Thymus (tissue), 11 donors: ENCODE data around the gene TMEM135. TPM values are rescaled to one million over a fixed set of nuclear protein-coding genes. Genes with fewer than 3 reads are reported as not detected.
"Not testable (repeated sequence)": the region's sequence is repeated elsewhere in the genome, so short reads cannot be mapped to it uniquely, and the experiment has no call there.

Source experiments
- DNase-seq, 9 donors: peaks; one replicate each; pipeline ENCODE4 v3.0.0-alpha.2; 2013; ENCODE audit warnings: low spot score in 9 of 9, low read depth in 6 of 9, missing footprints in 1 of 9
- H3K27ac ChIP-seq, 2 donors: one replicate each; pipeline ENCODE4 v1.5.1; 2013; ENCODE audit warnings: control low read depth in 1 of 2, low read depth in 1 of 2, low read length in 1 of 2, mild to moderate bottlenecking in 1 of 2, moderate library complexity in 1 of 2
- H3K27me3 ChIP-seq, 2 donors: one replicate each; pipeline ENCODE4 v1.5.1; 2013; ENCODE audit warnings: low read length in 1 of 2; ENCODE audit not compliant: control insufficient read depth in 2 of 2, insufficient read depth in 1 of 2
- H3K36me3 ChIP-seq, 2 donors: one replicate each; pipeline ENCODE4 v1.5.1; 2013; ENCODE audit warnings: low read length in 1 of 2, mild to moderate bottlenecking in 1 of 2, moderate library complexity in 1 of 2; ENCODE audit not compliant: control insufficient read depth in 2 of 2, insufficient read depth in 2 of 2
- H3K4me1 ChIP-seq, 2 donors: one replicate each; pipeline ENCODE4 v1.5.1; 2013; ENCODE audit warnings: low read length in 2 of 2; ENCODE audit not compliant: control insufficient read depth in 2 of 2, insufficient read depth in 2 of 2
- H3K4me3 ChIP-seq, 2 donors: one replicate each; pipeline ENCODE4 v1.5.1; 2013; ENCODE audit warnings: low read length in 2 of 2, control low read depth in 1 of 2, mild to moderate bottlenecking in 1 of 2
- H3K9me3 ChIP-seq, 2 donors: one replicate each; pipeline ENCODE4 v1.5.1; 2013; ENCODE audit warnings: low read length in 1 of 2, mild to moderate bottlenecking in 1 of 2; ENCODE audit not compliant: control insufficient read depth in 2 of 2, insufficient read depth in 1 of 2
- WGBS: extraction: QIAGEN DNeasy Blood & Tissue Kit; methylation state at CpG from one replicate; pipeline ENCODE4 v1.1.7; 2013; 5-methylcytosine and 5-hydroxymethylcytosine counted together
- polyA plus RNA-seq: library from polyadenylated mRNA; stranded (reverse); fragments of 200-250 nt; gene quantifications from one replicate; pipeline ENCODE4 v1.2.3, GENCODE V29; 2013
- total RNA-seq: library from RNA; stranded (reverse); fragments of 120-200 nt; gene quantifications from one replicate; pipeline ENCODE4 v1.2.4, GENCODE V29; 2013
- donor health status: healthy.

TMEM135 gene
- total and polyA plus RNA-seq, 2 donors: 10.8 to 11.1 TPM

GRCh38 chr11:87013912-87014825 is 23.6 kb upstream of the TMEM135 start:
- H3K4me3 ChIP-seq: no peak overlapping the region
- H3K27ac ChIP-seq: no peak overlapping the region
- H3K9me3 ChIP-seq: no peaks in the 10 kb centered on the region
- no peak for DNase-seq
- no peaks in the 10 kb centered on the region for H3K4me1 ChIP-seq
- H3K27me3 ChIP-seq: no peaks in the 10 kb centered on the region
- no peaks in the 10 kb centered on the region for H3K36me3 ChIP-seq
- 93% methylated on average over 5 of the region's 5 CpGs for WGBS

GRCh38 chr11:87015645-87016044 is 22.1 kb upstream of the TMEM135 start:
- Histone ChIP-seq H3K9me3 (no peaks in the 10 kb centered on the region), H3K4me1 (no peaks in the 10 kb centered on the region), H3K4me3 (no peak overlapping the region), H3K27ac (no peak overlapping the region), H3K36me3 (no peaks in the 10 kb centered on the region), H3K27me3 (no peaks in the 10 kb centered on the region)
- 94% methylated on average over 10 of the region's 10 CpGs for WGBS
- no peak for DNase-seq

- Histone ChIP-seq H3K9me3 (no peaks in the 10 kb centered on the region), H3K4me3 (no peak overlapping the region), H3K4me1 (no peaks in the 10 kb centered on the region), H3K36me3 (no peaks in the 10 kb centered on the region), H3K27ac (no peak overlapping the region), H3K27me3 (no peaks in the 10 kb centered on the region)
- 77% methylated on average over 1 of the region's 1 CpG for WGBS
- no peak for DNase-seq
Observed at GRCh38 chr11:87019613-87020271, 18.0 kb upstream of the TMEM135 start.

- no peaks in the 10 kb centered on the region for H3K4me1 ChIP-seq
- H3K4me3 ChIP-seq: no peak overlapping the region
- H3K9me3 ChIP-seq: no peaks in the 10 kb centered on the region
- no peak for DNase-seq
- no peak overlapping the region for H3K27ac ChIP-seq
- no peaks in the 10 kb centered on the region for H3K36me3 ChIP-seq
- H3K27me3 ChIP-seq: no peaks in the 10 kb centered on the region
- 98% methylated on average over 1 of the region's 1 CpG for WGBS
Observed at GRCh38 chr11:87020336-87020735, 17.4 kb upstream of the TMEM135 start.

- WGBS: 94% methylated on average over 3 of the region's 3 CpGs
- Histone ChIP-seq H3K27me3 (no peaks in the 10 kb centered on the region), H3K27ac (no peak overlapping the region), H3K36me3 (no peaks in the 10 kb centered on the region), H3K4me3 (no peak overlapping the region), H3K9me3 (no peaks in the 10 kb centered on the region), H3K4me1 (no peaks in the 10 kb centered on the region)
- no peak for DNase-seq
Observed at GRCh38 chr11:87020764-87021365, 16.9 kb upstream of the TMEM135 start.

GRCh38 chr11:87022254-87022653 is 15.5 kb upstream of the TMEM135 start:
- Histone ChIP-seq H3K9me3 (no peaks in the 10 kb centered on the region), H3K36me3 (no peaks in the 10 kb centered on the region), H3K4me3 (no peak overlapping the region), H3K27me3 (no peaks in the 10 kb centered on the region), H3K27ac (no peak overlapping the region), H3K4me1 (no peaks in the 10 kb centered on the region)
- WGBS: 94% methylated on average over 1 of the region's 1 CpG
- DNase-seq: no peak

- H3K4me1 ChIP-seq: no peaks in the 10 kb centered on the region
- H3K27me3 ChIP-seq: no peaks in the 10 kb centered on the region
- WGBS: 99% methylated on average over 3 of the region's 3 CpGs
- no peaks in the 10 kb centered on the region for H3K9me3 ChIP-seq
- no peak overlapping the region for H3K4me3 ChIP-seq
- DNase-seq: no peak
- H3K27ac ChIP-seq: no peak overlapping the region
- no peaks in the 10 kb centered on the region for H3K36me3 ChIP-seq
Observed at GRCh38 chr11:87022738-87023137, 15.0 kb upstream of the TMEM135 start.

GRCh38 chr11:87026415-87026814 is 11.3 kb upstream of the TMEM135 start:
- not testable (repeated sequence) for H3K27me3 ChIP-seq, H3K27ac ChIP-seq, DNase-seq, H3K9me3 ChIP-seq, H3K36me3 ChIP-seq, H3K4me3 ChIP-seq, H3K4me1 ChIP-seq
- WGBS: 100% methylated on average over 1 of the region's 1 CpG

- Histone ChIP-seq H3K9me3 (no peaks in the 10 kb centered on the region), H3K4me3 (no peak overlapping the region), H3K4me1 (no peaks in the 10 kb centered on the region), H3K27ac (no peak overlapping the region), H3K36me3 (no peaks in the 10 kb centered on the region), H3K27me3 (no peaks in the 10 kb centered on the region)
- WGBS: 44% methylated on average over 5 of the region's 5 CpGs
- peak in 2 of 9 donors; percentile 3 to 16 for DNase-seq
Observed at GRCh38 chr11:87030458-87031054, 7.2 kb upstream of the TMEM135 start.
